GM23338 (cell line): ENCODE measurements around the gene RAB40C. TPM values are rescaled to one million over a fixed set of nuclear protein-coding genes. Genes with fewer than 3 reads are reported as not detected.

Experiments
- ATAC-seq: fragments of 200-7000 bp; cut with Tn5 transposase; 3 replicates; pipeline ENCODE4 v1.9.1; 2020
- DNase-seq: peaks from one replicate; pipeline ENCODE4 v3.0.0-alpha.2; 2015; ENCODE audit warnings: low spot score
- H2AFZ ChIP-seq: fragments of 200-600 bp; sonication (generic); 2 replicates; pipeline ENCODE4 v1.8.0; 2016; ENCODE audit warnings: antibody characterized with exemption, mild to moderate bottlenecking, moderate library complexity
- H3F3A ChIP-seq: fragments of 200-600 bp; sonication (generic); replicated peaks from 2 replicates; pipeline ENCODE4 v1.8.0; 2017; ENCODE audit warnings: antibody characterized with exemption, mixed run types, low read depth
- H3K27ac ChIP-seq: fragments of 200-600 bp; sonication (generic); 2 replicates; pipeline ENCODE4 v1.6.1; 2016; ENCODE audit warnings: low read depth
- H3K27me3 ChIP-seq: fragments of 200-600 bp; sonication (generic); 2 replicates; pipeline ENCODE4 v1.8.0; 2016; ENCODE audit warnings: mild to moderate bottlenecking, mixed run types, moderate library complexity; ENCODE audit not compliant: insufficient read depth
- H3K36me3 ChIP-seq: fragments of 200-600 bp; sonication (generic); 2 replicates; pipeline ENCODE4 v1.8.0; 2016; ENCODE audit warnings: mild to moderate bottlenecking; ENCODE audit not compliant: insufficient read depth
- H3K4me1 ChIP-seq: fragments of 200-600 bp; sonication (generic); 2 replicates; pipeline ENCODE4 v1.8.0; 2016; ENCODE audit warnings: mild to moderate bottlenecking, moderate library complexity; ENCODE audit not compliant: insufficient read depth
- H3K4me2 ChIP-seq: fragments of 200-600 bp; sonication (generic); 2 replicates; pipeline ENCODE4 v1.7.1; 2017; ENCODE audit warnings: mixed run types
- H3K4me3 ChIP-seq: fragments of 200-600 bp; sonication (generic); 2 replicates; pipeline ENCODE4 v1.6.1; 2016; ENCODE audit warnings: mixed run types
- H3K79me2 ChIP-seq: fragments of 200-600 bp; sonication (generic); replicated peaks from 2 replicates; pipeline ENCODE4 v1.8.0; 2017; ENCODE audit warnings: mild to moderate bottlenecking; ENCODE audit not compliant: insufficient read depth
- H3K9me2 ChIP-seq: fragments of 200-600 bp; sonication (generic); 2 replicates; pipeline ENCODE4 v1.8.0; 2017; ENCODE audit not compliant: insufficient read depth
- H4K20me1 ChIP-seq: fragments of 200-600 bp; sonication (generic); replicated peaks from 2 replicates; pipeline ENCODE4 v1.8.0; 2017; ENCODE audit warnings: mild to moderate bottlenecking; ENCODE audit not compliant: insufficient read depth
- H3K27ac Mint-ChIP-seq: 2 replicates; pipeline ENCODE4 v1.8.0; 2020; ENCODE audit warnings: inconsistent platforms, mild to moderate bottlenecking, moderate library complexity, mixed read lengths
- H3K27me3 Mint-ChIP-seq: 3 replicates; pipeline ENCODE4 v1.8.0; 2022; ENCODE audit warnings: low read depth, mild to moderate bottlenecking, moderate library complexity, mixed read lengths, inconsistent platforms; ENCODE audit not compliant: insufficient read depth, poor library complexity
- H3K36me3 Mint-ChIP-seq: 3 replicates; pipeline ENCODE4 v1.8.0; 2021; ENCODE audit warnings: low read depth, mild to moderate bottlenecking, inconsistent platforms, moderate library complexity, mixed read lengths
- H3K4me1 Mint-ChIP-seq: 3 replicates; pipeline ENCODE4 v1.8.0; 2020; ENCODE audit warnings: mild to moderate bottlenecking, inconsistent platforms, mixed read lengths
- H3K4me3 Mint-ChIP-seq: 3 replicates; pipeline ENCODE4 v1.8.0; 2021; ENCODE audit warnings: moderate library complexity, mild to moderate bottlenecking, inconsistent platforms, mixed read lengths
- H3K9me3 Mint-ChIP-seq: 3 replicates; pipeline ENCODE4 v1.8.0; 2020; ENCODE audit warnings: moderate library complexity, mild to moderate bottlenecking, inconsistent platforms, mixed read lengths
- JUNB ChIP-seq: IDR thresholded peaks from one replicate; pipeline ENCODE4 v1.6.1; 2016; ENCODE audit warnings: antibody characterized with exemption; ENCODE audit not compliant: unreplicated experiment
- NANOG ChIP-seq: IDR thresholded peaks from 2 replicates; pipeline ENCODE4 v1.6.1; 2016; ENCODE audit warnings: antibody characterized with exemption, borderline replicate concordance
- POLR2AphosphoS5 ChIP-seq: IDR thresholded peaks from 2 replicates; pipeline ENCODE4 v1.6.1; 2016; ENCODE audit warnings: antibody characterized with exemption, low read depth
- STAT1 ChIP-seq: IDR thresholded peaks from one replicate; pipeline ENCODE4 v1.6.1; 2016; ENCODE audit warnings: antibody characterized with exemption; ENCODE audit not compliant: unreplicated experiment
- polyA plus RNA-seq: library from polyadenylated mRNA; unstranded; fragments of >200 nt; fragmentation: Nextera tagmentation; extraction: Ambion mirVana; gene quantifications from 2 replicates; pipeline ENCODE4 v1.2.1, GENCODE V29; 2016
- total RNA-seq: library from RNA; depleted of rRNA; stranded (reverse); fragments of >200 nt; shearing (Covaris generic); gene quantifications from 2 replicates; pipeline ENCODE4 v1.2.3, GENCODE V29; 2014
- TF ChIP-seq, protein P1 (sequence below): fragments of 250-450 bp; sonication (Bioruptor Pico); IDR thresholded peaks from 2 replicates; pipeline ENCODE4 v1.5.0; 2020; ENCODE audit warnings: mild to moderate bottlenecking, moderate library complexity

RAB40C gene
- total and polyA plus RNA-seq, 2 experiments from 2014 or later = 11.2 to 24.6 TPM

DNA sequence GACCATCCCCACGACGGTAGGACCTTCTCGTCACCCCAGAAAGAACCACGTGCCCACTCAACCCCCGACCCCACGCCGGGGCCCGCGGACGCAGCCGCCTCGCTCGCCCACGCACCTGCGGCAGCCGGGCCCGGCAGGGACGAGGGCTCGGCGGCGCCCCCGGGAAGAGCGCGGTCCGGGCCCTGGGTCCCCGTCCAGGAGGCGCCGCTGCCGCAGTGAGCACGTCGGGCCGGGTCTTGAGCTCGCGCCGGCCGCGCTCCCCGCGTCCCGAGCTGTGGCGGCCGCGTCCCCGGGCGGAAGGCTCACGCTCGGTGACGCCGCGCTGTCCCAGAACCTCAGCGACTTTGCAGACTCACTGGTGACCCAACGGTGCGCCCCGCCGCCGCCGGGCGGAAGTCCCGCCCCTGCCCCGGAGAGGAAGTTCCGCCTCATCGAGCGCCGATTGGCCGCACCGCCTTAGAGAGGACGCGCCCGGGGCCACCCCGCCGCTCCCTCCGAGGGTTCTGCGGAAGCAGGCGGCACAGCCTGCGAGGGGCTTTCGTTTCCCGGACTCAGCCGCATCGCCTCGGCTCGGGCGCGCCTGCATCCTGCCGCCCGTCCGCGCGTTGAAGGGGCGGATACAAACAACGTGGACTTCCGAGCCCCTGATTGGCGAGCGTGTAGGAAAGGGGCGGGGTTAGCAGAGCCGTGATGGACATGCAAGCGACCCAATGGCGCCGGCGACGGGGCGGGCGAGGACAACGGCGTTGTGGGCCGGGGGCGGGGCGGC lies 793 bp upstream of the RAB40C start:
- Mint-ChIP-seq H3K9me3 (no peaks in the 10 kb centered on the region; the same call in 1 of the 3 replicates), H3K27ac (peak overlapping the region; percentile 99), H3K4me1 (peaks cover 16% of the 10 kb centered on the region), H3K36me3 (peaks cover 3% of the 10 kb centered on the region; the same call in 1 of the 3 replicates), H3K27me3 (peaks cover 32% of the 10 kb centered on the region), H3K4me3 (peak overlapping the region; percentile 87)
- peak overlapping the region; percentile 99 for H3K27ac ChIP-seq
- peak; percentile 83 for TF ChIP-seq POLR2AphosphoS5
- TF ChIP-seq, protein P1, sequence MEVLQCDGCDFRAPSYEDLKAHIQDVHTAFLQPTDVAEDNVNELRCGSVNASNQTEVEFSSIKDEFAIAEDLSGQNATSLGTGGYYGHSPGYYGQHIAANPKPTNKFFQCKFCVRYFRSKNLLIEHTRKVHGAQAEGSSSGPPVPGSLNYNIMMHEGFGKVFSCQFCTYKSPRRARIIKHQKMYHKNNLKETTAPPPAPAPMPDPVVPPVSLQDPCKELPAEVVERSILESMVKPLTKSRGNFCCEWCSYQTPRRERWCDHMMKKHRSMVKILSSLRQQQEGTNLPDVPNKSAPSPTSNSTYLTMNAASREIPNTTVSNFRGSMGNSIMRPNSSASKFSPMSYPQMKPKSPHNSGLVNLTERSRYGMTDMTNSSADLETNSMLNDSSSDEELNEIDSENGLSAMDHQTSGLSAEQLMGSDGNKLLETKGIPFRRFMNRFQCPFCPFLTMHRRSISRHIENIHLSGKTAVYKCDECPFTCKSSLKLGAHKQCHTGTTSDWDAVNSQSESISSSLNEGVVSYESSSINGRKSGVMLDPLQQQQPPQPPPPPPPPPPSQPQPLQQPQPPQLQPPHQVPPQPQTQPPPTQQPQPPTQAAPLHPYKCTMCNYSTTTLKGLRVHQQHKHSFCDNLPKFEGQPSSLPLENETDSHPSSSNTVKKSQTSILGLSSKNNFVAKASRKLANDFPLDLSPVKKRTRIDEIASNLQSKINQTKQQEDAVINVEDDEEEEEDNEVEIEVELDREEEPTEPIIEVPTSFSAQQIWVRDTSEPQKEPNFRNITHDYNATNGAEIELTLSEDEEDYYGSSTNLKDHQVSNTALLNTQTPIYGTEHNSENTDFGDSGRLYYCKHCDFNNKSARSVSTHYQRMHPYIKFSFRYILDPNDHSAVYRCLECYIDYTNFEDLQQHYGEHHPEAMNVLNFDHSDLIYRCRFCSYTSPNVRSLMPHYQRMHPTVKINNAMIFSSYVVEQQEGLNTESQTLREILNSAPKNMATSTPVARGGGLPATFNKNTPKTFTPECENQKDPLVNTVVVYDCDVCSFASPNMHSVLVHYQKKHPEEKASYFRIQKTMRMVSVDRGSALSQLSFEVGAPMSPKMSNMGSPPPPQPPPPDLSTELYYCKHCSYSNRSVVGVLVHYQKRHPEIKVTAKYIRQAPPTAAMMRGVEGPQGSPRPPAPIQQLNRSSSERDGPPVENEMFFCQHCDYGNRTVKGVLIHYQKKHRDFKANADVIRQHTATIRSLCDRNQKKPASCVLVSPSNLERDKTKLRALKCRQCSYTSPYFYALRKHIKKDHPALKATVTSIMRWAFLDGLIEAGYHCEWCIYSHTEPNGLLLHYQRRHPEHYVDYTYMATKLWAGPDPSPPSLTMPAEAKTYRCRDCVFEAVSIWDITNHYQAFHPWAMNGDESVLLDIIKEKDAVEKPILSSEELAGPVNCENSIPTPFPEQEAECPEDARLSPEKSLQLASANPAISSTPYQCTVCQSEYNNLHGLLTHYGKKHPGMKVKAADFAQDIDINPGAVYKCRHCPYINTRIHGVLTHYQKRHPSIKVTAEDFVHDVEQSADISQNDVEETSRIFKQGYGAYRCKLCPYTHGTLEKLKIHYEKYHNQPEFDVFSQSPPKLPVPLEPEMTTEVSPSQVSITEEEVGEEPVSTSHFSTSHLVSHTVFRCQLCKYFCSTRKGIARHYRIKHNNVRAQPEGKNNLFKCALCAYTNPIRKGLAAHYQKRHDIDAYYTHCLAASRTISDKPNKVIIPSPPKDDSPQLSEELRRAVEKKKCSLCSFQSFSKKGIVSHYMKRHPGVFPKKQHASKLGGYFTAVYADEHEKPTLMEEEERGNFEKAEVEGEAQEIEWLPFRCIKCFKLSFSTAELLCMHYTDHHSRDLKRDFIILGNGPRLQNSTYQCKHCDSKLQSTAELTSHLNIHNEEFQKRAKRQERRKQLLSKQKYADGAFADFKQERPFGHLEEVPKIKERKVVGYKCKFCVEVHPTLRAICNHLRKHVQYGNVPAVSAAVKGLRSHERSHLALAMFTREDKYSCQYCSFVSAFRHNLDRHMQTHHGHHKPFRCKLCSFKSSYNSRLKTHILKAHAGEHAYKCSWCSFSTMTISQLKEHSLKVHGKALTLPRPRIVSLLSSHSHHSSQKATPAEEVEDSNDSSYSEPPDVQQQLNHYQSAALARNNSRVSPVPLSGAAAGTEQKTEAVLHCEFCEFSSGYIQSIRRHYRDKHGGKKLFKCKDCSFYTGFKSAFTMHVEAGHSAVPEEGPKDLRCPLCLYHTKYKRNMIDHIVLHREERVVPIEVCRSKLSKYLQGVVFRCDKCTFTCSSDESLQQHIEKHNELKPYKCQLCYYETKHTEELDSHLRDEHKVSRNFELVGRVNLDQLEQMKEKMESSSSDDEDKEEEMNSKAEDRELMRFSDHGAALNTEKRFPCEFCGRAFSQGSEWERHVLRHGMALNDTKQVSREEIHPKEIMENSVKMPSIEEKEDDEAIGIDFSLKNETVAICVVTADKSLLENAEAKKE (CRISPR knock-in tag) = no peak
- peak overlapping the region; percentile 98 for H3K4me3 ChIP-seq
- H3F3A ChIP-seq = peaks cover 8% of the 10 kb centered on the region; the same call in 1 of the 2 replicates
- ATAC-seq (peak; percentile 75), DNase-seq (peak; percentile 96)
- 0 out of 2 replicates have a peak, but pooled peaks cover under 1% of the 10 kb centered on the region for H3K4me1 ChIP-seq
- H4K20me1 ChIP-seq = peaks cover 24% of the 10 kb centered on the region
- H3K9me2 ChIP-seq = no peaks in the 10 kb centered on the region
- H3K36me3 ChIP-seq = no peaks in the 10 kb centered on the region
- H2AFZ ChIP-seq = peak overlapping the region; percentile 91
- peaks cover 30% of the 10 kb centered on the region for H3K27me3 ChIP-seq
- H3K4me2 ChIP-seq = peak overlapping the region; percentile 84
- peaks cover 26% of the 10 kb centered on the region for H3K79me2 ChIP-seq

DNA sequence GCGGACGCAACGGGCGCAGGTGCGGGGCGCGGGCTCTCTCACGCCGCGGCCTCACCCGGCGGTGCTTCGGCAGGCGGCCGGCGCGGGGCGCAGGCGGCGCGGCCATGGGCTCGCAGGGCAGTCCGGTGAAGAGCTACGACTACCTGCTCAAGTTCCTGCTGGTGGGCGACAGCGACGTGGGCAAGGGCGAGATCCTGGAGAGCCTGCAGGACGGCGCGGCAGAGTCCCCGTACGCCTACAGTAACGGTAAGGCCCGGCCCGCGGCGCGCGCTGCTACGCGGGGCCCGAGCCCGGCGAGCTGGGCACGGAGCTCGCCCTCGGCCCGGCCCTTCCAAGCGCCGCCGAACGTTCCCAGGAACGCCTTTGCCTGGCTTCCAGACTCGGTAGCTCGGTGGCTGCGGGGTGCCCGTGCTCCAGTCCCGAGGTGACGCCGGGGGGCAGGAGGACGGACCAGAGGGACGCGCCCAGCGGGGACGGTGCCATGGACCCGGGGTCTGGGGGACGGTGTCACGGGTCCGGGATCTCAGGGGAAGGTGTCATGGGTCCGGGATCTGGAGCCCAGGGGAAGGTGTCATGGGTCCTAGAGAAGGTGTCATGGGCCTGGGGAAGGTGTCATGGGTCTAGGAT lies 435 bp downstream of the RAB40C start:
- Histone ChIP-seq H2AFZ (no peak overlapping the region), H3K4me2 (peak overlapping the region; percentile 88), H3K36me3 (no peaks in the 10 kb centered on the region), H3K4me3 (peak overlapping the region; percentile 84), H3K4me1 (no peaks in the 10 kb centered on the region), H3K27ac (no peak overlapping the region), H3F3A (peaks cover 8% of the 10 kb centered on the region; the same call in 1 of the 2 replicates), H3K79me2 (peaks cover 32% of the 10 kb centered on the region), H3K27me3 (peaks cover 29% of the 10 kb centered on the region), H4K20me1 (peaks cover 31% of the 10 kb centered on the region), H3K9me2 (no peaks in the 10 kb centered on the region)
- no peak for ATAC-seq
- Mint-ChIP-seq H3K27me3 (peaks cover 34% of the 10 kb centered on the region), H3K36me3 (peaks cover 3% of the 10 kb centered on the region; the same call in 1 of the 3 replicates), H3K9me3 (no peaks in the 10 kb centered on the region; the same call in 1 of the 3 replicates), H3K27ac (peak overlapping the region; percentile 5; the same call in 1 of the 2 replicates), H3K4me1 (peaks cover 16% of the 10 kb centered on the region), H3K4me3 (peak overlapping the region; percentile 78)
- DNase-seq = no peak
- TF ChIP-seq JUNB = no peak
- TF ChIP-seq STAT1 = no peak
- TF ChIP-seq NANOG = no peak
